Peyer's patch (tissue), 4 donors: ENCODE measurements around the gene FRMD4A.

ENCODE experiments used
- CTCF ChIP-seq, 6 experiments: fragments of 450-650 bp in 4 of 6; fragments of 200-600 bp in 2 of 6; sonication (generic) in 1 of 6; IDR thresholded peaks; one replicate each; pipeline ENCODE4 v1.5.1; 2017 to 2019; ENCODE audit warnings: antibody characterized with exemption in 6 of 6, mild to moderate bottlenecking in 3 of 6, moderate library complexity in 1 of 6
- POLR2A ChIP-seq, 2 donors: fragments of 450-650 bp; IDR thresholded peaks; one replicate each; pipeline ENCODE4 v1.5.1; 2017; ENCODE audit warnings: antibody characterized with exemption in 2 of 2, mild to moderate bottlenecking in 2 of 2, moderate library complexity in 2 of 2

GRCh38 chr10:13717936-13718772, 612.6 kb downstream of the FRMD4A start:
- no peak for TF ChIP-seq POLR2A (IDR thresholded peaks at IDR 0.05)
- TF ChIP-seq CTCF (IDR thresholded peaks at IDR 0.05) = no peak
